ENCODE results near the gene KRTAP2-3.
"Not testable (repeated sequence)": the region's sequence is repeated elsewhere in the genome, so short reads cannot be mapped to it uniquely, and the experiment has no call there.

DNA sequence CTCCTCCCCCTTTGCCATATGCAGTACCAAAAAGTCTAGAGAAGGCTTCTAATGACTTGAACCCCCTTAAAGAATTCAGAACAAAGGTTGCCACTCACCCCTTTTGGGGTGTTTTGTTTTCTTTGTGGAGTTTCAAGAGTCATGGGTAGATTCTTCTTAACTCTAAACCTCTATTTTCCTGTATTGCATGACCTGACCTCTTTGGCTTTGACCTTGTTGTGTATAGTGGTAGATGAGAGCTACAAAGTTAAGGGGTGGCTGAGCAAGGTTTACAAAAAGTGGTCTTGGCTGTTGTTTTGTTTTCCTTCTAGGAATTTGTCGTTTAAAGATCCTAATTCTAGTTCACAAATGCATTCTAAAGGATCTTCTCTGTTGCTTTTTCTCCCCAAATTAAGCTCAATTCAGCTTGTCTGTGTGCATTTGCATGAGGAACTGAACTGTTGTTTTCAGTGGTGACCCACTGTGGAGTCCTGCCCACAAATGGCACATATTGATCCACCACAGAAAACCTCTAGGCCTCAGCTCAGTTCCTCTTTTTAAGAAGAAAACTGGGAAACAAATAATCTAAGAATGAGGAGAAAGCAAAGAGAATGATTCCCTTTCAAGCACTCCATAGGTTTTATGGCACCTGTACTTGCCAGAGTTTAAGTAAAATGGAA lies 48.9 kb upstream of the KRTAP2-3 start:
- TF ChIP-seq POLR2A (IDR thresholded peaks at IDR 0.05; ENCODE audit: low read depth, low read length); POLR2AphosphoS5 (IDR thresholded peaks at IDR 0.05; ENCODE audit: low read depth, low read length); TAF1 (IDR thresholded peaks at IDR 0.05; ENCODE audit: borderline replicate concordance, low read depth, low read length): not testable (repeated sequence)

All from GM12892 (cell line).